Measurements from ENCODE around the gene RALGPS1.
"Not testable (repeated sequence)": the region's sequence is repeated elsewhere in the genome, so short reads cannot be mapped to it uniquely, and the experiment has no call there.

The RALGPS1 gene

GRCh38 chr9:126989847-126990842 is 75.6 kb downstream of the RALGPS1 start:
- DNase-seq (ENCODE audit: low read depth in 2 of 2), result no peak

- no peak for DNase-seq (ENCODE audit: low read depth in 2 of 2)
Observed at GRCh38 chr9:126991183-126991582, 76.6 kb downstream of the RALGPS1 start.

- DNase-seq (ENCODE audit: low read depth in 2 of 2), result no peak
Observed at GRCh38 chr9:126992427-126992826, 77.8 kb downstream of the RALGPS1 start.

- DNase-seq (ENCODE audit: low read depth in 2 of 2), result no peak
Observed at GRCh38 chr9:126999315-127000068, 84.9 kb downstream of the RALGPS1 start.

GRCh38 chr9:127004946-127005769 is 90.6 kb downstream of the RALGPS1 start:
- DNase-seq (ENCODE audit: low read depth in 2 of 2), result peak; percentile 36 to 37

GRCh38 chr9:127005770-127006314 is 91.3 kb downstream of the RALGPS1 start:
- DNase-seq (ENCODE audit: low read depth in 2 of 2), result no peak

GRCh38 chr9:127007638-127008037 is 93.1 kb downstream of the RALGPS1 start:
- DNase-seq (ENCODE audit: low read depth in 2 of 2), result no peak

- DNase-seq (ENCODE audit: low read depth in 2 of 2), result no peak
Observed at GRCh38 chr9:127008076-127008475, 93.5 kb downstream of the RALGPS1 start.

- DNase-seq (ENCODE audit: low read depth in 2 of 2), result no peak
Observed at GRCh38 chr9:127011772-127012171, 97.2 kb downstream of the RALGPS1 start.

GRCh38 chr9:127012250-127012649 is 97.7 kb downstream of the RALGPS1 start:
- DNase-seq (ENCODE audit: low read depth in 2 of 2), result no peak

- DNase-seq (ENCODE audit: low read depth in 2 of 2), result no peak
Observed at GRCh38 chr9:127013597-127013996, 99.0 kb downstream of the RALGPS1 start.

GRCh38 chr9:127014216-127014909 is 99.8 kb downstream of the RALGPS1 start:
- no peak for DNase-seq (ENCODE audit: low read depth in 2 of 2)

- no peak for DNase-seq (ENCODE audit: low read depth in 2 of 2)
Observed at GRCh38 chr9:127014910-127015540, 100.4 kb downstream of the RALGPS1 start.

- DNase-seq (ENCODE audit: low read depth in 2 of 2), result no peak
Observed at GRCh38 chr9:127015921-127016512, 101.4 kb downstream of the RALGPS1 start.

- not testable (repeated sequence) for DNase-seq (ENCODE audit: low read depth in 2 of 2)
Observed at GRCh38 chr9:127017979-127018378, 103.4 kb downstream of the RALGPS1 start.

- DNase-seq (ENCODE audit: low read depth in 2 of 2), result no peak
Observed at GRCh38 chr9:127018935-127019334, 104.4 kb downstream of the RALGPS1 start.

GRCh38 chr9:127020036-127020801 is 105.6 kb downstream of the RALGPS1 start:
- DNase-seq (ENCODE audit: low read depth in 2 of 2), result no peak

- no peak for DNase-seq (ENCODE audit: low read depth in 2 of 2)
Observed at GRCh38 chr9:127020802-127021078, 106.2 kb downstream of the RALGPS1 start.

GRCh38 chr9:127021664-127022363 is 107.2 kb downstream of the RALGPS1 start:
- no peak for DNase-seq (ENCODE audit: low read depth in 2 of 2)
